Peyer's patch (tissue), 4 donors: ENCODE data around the gene SFXN2. TPM values are rescaled to one million over a fixed set of nuclear protein-coding genes. Genes with fewer than 3 reads are reported as not detected.

Experiments used
- DNase-seq, 3 donors: peaks; one replicate each; pipeline ENCODE4 v3.0.0-alpha.2; 2017 to 2019
- H3K27ac ChIP-seq, 4 donors: fragments of 200-600 bp; sonication (generic); one replicate each; pipeline ENCODE4 v1.5.1; 2016 to 2019
- H3K27me3 ChIP-seq, 2 donors: fragments of 200-600 bp; sonication (generic); one replicate each; pipeline ENCODE4 v1.5.1; 2019
- H3K36me3 ChIP-seq, 3 donors: fragments of 200-600 bp; sonication (generic); one replicate each; pipeline ENCODE4 v1.5.1; 2016 to 2019
- H3K4me1 ChIP-seq, 4 donors: fragments of 200-600 bp; sonication (generic); one replicate each; pipeline ENCODE4 v1.5.1; 2016 to 2019
- H3K4me3 ChIP-seq, 4 donors: fragments of 200-600 bp; sonication (generic); 1 replicate in 3 of 4; 2 replicates in 1 of 4; pipeline ENCODE4 v1.5.1; 2016 to 2019; ENCODE audit warnings: mild to moderate bottlenecking in 1 of 4
- H3K9me3 ChIP-seq, 4 donors: fragments of 200-600 bp; sonication (generic); one replicate each; pipeline ENCODE4 v1.5.1; 2016 to 2019; ENCODE audit warnings: mild to moderate bottlenecking in 1 of 4
- CTCF ChIP-seq, 6 experiments: fragments of 450-650 bp in 4 of 6; fragments of 200-600 bp in 2 of 6; sonication (generic) in 1 of 6; IDR thresholded peaks; one replicate each; pipeline ENCODE4 v1.5.1; 2017 to 2019; ENCODE audit warnings: antibody characterized with exemption in 6 of 6, mild to moderate bottlenecking in 3 of 6, moderate library complexity in 1 of 6
- POLR2A ChIP-seq, 2 donors: fragments of 450-650 bp; IDR thresholded peaks; one replicate each; pipeline ENCODE4 v1.5.1; 2017; ENCODE audit warnings: antibody characterized with exemption in 2 of 2, mild to moderate bottlenecking in 2 of 2, moderate library complexity in 2 of 2
- total RNA-seq, 4 donors: library from RNA; depleted of rRNA; stranded (reverse); fragments of >200 nt; gene quantifications; one replicate each; pipeline ENCODE4 v1.1.0, GENCODE V29; 2016

SFXN2 gene
- total RNA-seq, 4 donors from 2014 or later = 1.9 to 37.1 (median 8.0) TPM

GRCh38 chr10:102775935-102776669, 61.7 kb downstream of the SFXN2 start:
- Histone ChIP-seq H3K27ac (peak overlapping the region; percentile 63 to 96 (median 76)), H3K36me3 (no peaks in the 10 kb centered on the region), H3K4me1 (peaks cover 0 to 50% (median 0%) of the 10 kb centered on the region in 4 donors), H3K27me3 (no peaks in the 10 kb centered on the region), H3K4me3 (peak overlapping the region in 3 of 4 donors; percentile 1 to 42 (median 31)), H3K9me3 (no peaks in the 10 kb centered on the region)
- DNase-seq = peak in 2 of 3 donors; percentile 22 to 72
- TF ChIP-seq POLR2A (IDR thresholded peaks at IDR 0.05) (peak in 1 of 2 donors; percentile 26), CTCF (IDR thresholded peaks at IDR 0.05) (no peak)

GRCh38 chr10:102776779-102777456, 62.5 kb downstream of the SFXN2 start:
- H3K9me3 ChIP-seq = no peaks in the 10 kb centered on the region
- TF ChIP-seq POLR2A (IDR thresholded peaks at IDR 0.05) (peak in 1 of 2 donors; percentile 15), CTCF (IDR thresholded peaks at IDR 0.05) (no peak)
- H3K27me3 ChIP-seq = no peaks in the 10 kb centered on the region
- H3K4me3 ChIP-seq = peak overlapping the region; percentile 1 to 42 (median 17)
- H3K36me3 ChIP-seq = no peaks in the 10 kb centered on the region
- peak in 2 of 3 donors; percentile 31 to 71 for DNase-seq
- H3K27ac ChIP-seq = peak overlapping the region; percentile 63 to 96 (median 76)
- peaks cover 0 to 59% (median 3%) of the 10 kb centered on the region in 4 donors for H3K4me1 ChIP-seq

- no peaks in the 10 kb centered on the region for H3K9me3 ChIP-seq
- peak overlapping the region in 1 of 4 donors; percentile 2 for H3K4me3 ChIP-seq
- H3K27ac ChIP-seq = peak overlapping the region in 3 of 4 donors; percentile 12 to 96 (median 42)
- TF ChIP-seq POLR2A (IDR thresholded peaks at IDR 0.05) (no peak), CTCF (IDR thresholded peaks at IDR 0.05) (no peak)
- H3K27me3 ChIP-seq = no peaks in the 10 kb centered on the region
- H3K36me3 ChIP-seq = no peaks in the 10 kb centered on the region
- H3K4me1 ChIP-seq = peaks cover 0 to 61% (median 3%) of the 10 kb centered on the region in 4 donors
- DNase-seq = no peak
These were observed 63.4 kb downstream of the SFXN2 start for GRCh38 chr10:102777711-102778453.

- DNase-seq = no peak
- TF ChIP-seq POLR2A (IDR thresholded peaks at IDR 0.05) (no peak), CTCF (IDR thresholded peaks at IDR 0.05) (no peak)
- Histone ChIP-seq H3K4me3 (no peak overlapping the region), H3K9me3 (no peaks in the 10 kb centered on the region), H3K27me3 (no peaks in the 10 kb centered on the region), H3K36me3 (no peaks in the 10 kb centered on the region), H3K4me1 (peaks cover 0 to 63% (median 3%) of the 10 kb centered on the region in 4 donors), H3K27ac (peak overlapping the region in 1 of 4 donors; percentile 96)
These were observed 64.3 kb downstream of the SFXN2 start for GRCh38 chr10:102778781-102779180.

GRCh38 chr10:102779680-102780526, 65.5 kb downstream of the SFXN2 start:
- H3K36me3 ChIP-seq = no peaks in the 10 kb centered on the region
- H3K4me3 ChIP-seq = no peak overlapping the region
- TF ChIP-seq POLR2A (IDR thresholded peaks at IDR 0.05) = no peak
- peak in 1 of 6 experiments; percentile 31 for TF ChIP-seq CTCF (IDR thresholded peaks at IDR 0.05)
- H3K9me3 ChIP-seq = no peaks in the 10 kb centered on the region
- H3K27me3 ChIP-seq = no peaks in the 10 kb centered on the region
- H3K4me1 ChIP-seq = peaks cover 0 to 53% (median 3%) of the 10 kb centered on the region in 4 donors
- H3K27ac ChIP-seq = peak overlapping the region in 1 of 4 donors; percentile 16
- no peak for DNase-seq
